HAP-1 (cell line): ENCODE results near the gene EDC4.

ENCODE experiments used
- DNase-seq, 2 experiments: peaks; one replicate each; pipeline ENCODE4 v3.0.0-alpha.2; 2016 to 2020; ENCODE audit warnings: low spot score in 2 of 2
- H3K27me3 ChIP-seq: fragments of 250-450 bp; sonication (Bioruptor Pico); 2 replicates; pipeline ENCODE4 v1.5.1; 2020; ENCODE audit warnings: low read depth, mild to moderate bottlenecking, moderate library complexity
- H3K36me3 ChIP-seq: fragments of 250-450 bp; sonication (Bioruptor Pico); replicated peaks from 2 replicates; pipeline ENCODE4 v1.5.1; 2020; ENCODE audit warnings: mild to moderate bottlenecking
- H3K4me1 ChIP-seq: fragments of 250-450 bp; sonication (Bioruptor Pico); 2 replicates; pipeline ENCODE4 v1.5.1; 2020; ENCODE audit warnings: mild to moderate bottlenecking
- H3K4me3 ChIP-seq: fragments of 250-450 bp; sonication (Bioruptor Pico); 2 replicates; pipeline ENCODE4 v1.5.1; 2020; ENCODE audit warnings: mild to moderate bottlenecking, moderate library complexity
- H3K9me3 ChIP-seq: fragments of 250-450 bp; sonication (Bioruptor Pico); 2 replicates; pipeline ENCODE4 v1.5.1; 2020; ENCODE audit warnings: mild to moderate bottlenecking, moderate library complexity
- in situ Hi-C: fragments of 300-500 bp; cut with MboI; formaldehyde crosslinking; loops from 3 replicates; pipeline ENCODE4 v1.14.3; 2020; ENCODE audit warnings: low sequenced_read_pairs, inconsistent platforms, mixed read lengths

The EDC4 gene

DNA sequence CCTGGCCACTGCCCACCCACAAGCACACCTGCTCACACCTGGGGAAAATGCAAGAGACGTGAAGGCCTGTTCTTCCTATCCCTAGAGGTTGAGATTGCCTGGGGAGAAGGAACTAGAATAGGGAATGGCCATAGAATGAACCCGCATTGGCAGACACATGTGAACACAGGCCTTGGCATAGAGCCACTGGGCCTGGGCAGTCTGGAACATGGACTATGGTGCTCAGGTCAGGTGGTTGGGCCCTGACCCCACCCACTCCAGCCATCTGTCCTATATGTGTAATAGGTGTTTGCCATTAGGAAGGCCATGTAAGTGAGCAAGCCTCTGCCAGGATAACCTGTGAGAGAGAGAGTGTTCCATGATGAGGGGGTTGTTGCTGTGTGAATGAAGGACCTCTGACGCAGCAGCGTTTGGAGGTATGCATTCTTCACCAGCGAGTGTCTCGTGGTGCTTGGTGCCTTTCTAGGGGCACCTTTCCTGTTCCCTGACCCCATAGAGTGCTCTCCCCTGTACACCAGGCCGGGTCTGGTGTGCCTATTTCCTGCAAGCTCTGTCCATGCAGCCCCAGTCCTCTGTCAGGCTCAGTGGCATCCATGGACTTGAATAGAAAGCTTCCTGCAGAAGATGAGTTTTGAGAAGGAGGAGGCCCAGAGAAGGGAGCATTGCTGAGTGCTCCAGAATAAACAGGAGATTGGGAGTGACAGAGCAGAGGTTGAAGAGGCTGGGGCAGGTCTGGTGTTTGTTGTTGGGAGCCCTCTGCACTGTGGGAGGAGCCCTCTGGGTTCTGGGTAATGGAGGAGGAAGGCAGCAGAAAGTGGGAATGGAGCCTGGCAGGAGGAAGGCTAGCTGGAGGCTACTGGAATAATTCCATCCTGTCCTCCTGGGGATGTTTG is 43.2 kb downstream of the EDC4 start:
- Histone ChIP-seq H3K36me3 (peaks cover 6% of the 10 kb centered on the region; the same call in 1 of the 2 replicates), H3K9me3 (no peaks in the 10 kb centered on the region), H3K4me1 (no peaks in the 10 kb centered on the region), H3K4me3 (no peak overlapping the region), H3K27me3 (no peaks in the 10 kb centered on the region)
- DNase-seq: no peak
- in situ Hi-C loops: no loop called here

DNA sequence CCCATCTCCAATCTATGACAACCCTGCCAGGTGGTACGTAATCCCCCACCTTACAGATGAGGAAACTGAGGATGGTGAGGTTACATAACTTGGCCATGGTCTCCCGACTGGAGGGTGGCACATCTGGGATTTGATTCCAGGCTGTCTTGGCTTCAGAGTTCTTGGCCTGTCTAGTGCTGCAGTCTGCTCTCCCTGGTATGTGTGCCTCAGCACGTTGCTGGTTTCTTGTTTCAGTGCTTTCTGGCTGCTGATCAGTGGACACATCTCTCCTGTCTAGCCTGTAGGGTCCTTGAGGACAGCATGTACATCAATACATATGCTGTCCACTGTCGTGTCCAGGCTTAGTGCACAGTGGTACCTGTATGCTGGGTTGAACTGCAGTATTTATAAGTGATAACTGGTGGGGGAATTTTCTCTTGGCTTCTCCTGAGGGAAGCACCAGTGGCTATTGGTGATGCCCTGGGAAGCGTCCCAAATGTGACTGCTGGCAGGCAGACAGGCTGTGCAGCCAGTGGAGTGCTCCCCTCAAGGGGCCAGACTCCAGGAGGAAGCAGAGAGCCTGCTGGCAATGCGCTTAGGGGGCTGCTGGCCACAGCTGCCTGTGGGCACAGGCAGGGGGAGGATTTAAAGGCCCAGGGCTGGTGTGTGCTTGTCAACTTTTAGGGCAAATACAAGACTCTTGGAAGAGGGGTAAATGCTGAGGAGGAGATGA is 44.4 kb downstream of the EDC4 start:
- Histone ChIP-seq H3K4me1 (no peaks in the 10 kb centered on the region), H3K27me3 (no peaks in the 10 kb centered on the region), H3K4me3 (no peak overlapping the region), H3K9me3 (no peaks in the 10 kb centered on the region), H3K36me3 (peaks cover 2% of the 10 kb centered on the region; the same call in 1 of the 2 replicates)
- in situ Hi-C loops: no loop called here
- DNase-seq: no peak

DNA sequence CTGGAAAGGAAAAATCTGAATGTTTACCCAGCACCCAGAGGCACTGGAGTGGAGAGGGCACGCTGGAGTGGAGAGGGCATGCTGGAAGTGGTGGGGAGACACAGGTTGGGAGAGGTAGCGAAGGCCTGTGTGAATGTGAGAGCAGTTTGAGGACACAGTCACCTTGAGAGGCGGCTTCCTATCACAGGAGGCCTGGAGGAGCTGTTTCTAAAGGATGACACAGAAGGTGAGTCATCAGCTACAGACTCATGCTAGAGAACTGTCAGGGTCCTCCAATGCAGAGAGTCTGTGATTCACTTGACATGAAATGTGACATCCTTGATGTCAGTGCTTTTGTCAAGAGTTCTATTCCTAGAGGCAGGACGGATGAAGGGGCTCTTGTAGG is 45.0 kb downstream of the EDC4 start:
- DNase-seq: no peak
- H3K9me3 ChIP-seq: no peaks in the 10 kb centered on the region
- no peaks in the 10 kb centered on the region for H3K27me3 ChIP-seq
- H3K4me1 ChIP-seq: no peaks in the 10 kb centered on the region
- in situ Hi-C loops: no loop called here
- peaks cover 2% of the 10 kb centered on the region; the same call in 1 of the 2 replicates for H3K36me3 ChIP-seq
- H3K4me3 ChIP-seq: no peak overlapping the region

DNA sequence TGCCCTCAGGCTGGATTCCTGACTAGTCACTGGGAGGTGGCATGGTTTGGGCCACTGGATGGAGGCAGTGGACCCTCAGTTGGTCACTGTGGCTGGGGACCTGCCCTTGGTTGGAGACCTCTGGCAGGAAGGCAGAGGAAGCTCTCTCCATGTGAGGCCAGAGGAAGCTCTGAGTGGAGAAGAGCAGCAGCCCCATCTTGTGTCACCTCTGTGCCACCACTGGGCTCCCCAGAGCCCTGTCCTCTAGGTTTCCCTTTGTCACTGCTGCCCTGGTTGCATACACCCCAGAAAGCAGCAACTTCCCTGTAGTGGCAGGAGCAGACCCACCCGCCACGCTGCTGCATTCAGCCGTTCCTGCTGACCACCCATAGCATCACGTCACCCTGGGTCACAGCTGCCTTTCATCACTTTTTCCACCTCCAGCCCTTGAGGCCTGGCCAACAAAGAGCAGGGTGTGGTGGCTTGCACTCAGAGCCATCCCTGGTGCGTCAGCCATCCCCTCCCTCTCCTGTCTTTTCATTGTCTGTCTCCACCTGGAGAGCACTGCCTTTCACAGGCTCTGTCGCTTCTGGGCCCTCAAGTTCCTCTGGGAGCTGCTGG is 46.9 kb downstream of the EDC4 start:
- no peaks in the 10 kb centered on the region for H3K9me3 ChIP-seq
- H3K4me3 ChIP-seq: no peak overlapping the region
- in situ Hi-C loops: no loop called here
- H3K36me3 ChIP-seq: peaks cover 10% of the 10 kb centered on the region
- no peaks in the 10 kb centered on the region for H3K27me3 ChIP-seq
- DNase-seq: no peak
- no peaks in the 10 kb centered on the region for H3K4me1 ChIP-seq

DNA sequence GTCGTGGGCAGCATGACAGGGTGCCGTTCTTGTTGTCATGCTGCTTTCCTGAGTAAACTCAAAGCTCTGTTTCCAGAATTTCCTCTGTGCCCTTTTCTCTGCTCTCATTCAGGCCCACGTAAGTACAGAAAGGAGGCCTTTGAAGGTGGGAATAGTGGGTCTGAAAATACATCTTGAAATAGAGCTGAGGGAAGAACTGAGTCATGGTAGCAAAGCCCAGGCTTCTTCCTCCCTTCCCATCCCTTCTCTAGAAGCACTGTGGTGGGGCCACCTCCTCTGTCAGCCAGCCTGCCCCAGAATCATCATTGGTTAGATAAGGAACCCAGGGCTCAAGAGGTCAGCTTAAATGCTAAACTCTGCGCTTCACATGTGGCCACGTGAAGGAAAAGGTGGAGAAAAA is 49.4 kb downstream of the EDC4 start:
- DNase-seq: no peak
- Histone ChIP-seq H3K36me3 (peaks cover 10% of the 10 kb centered on the region), H3K4me3 (no peak overlapping the region), H3K4me1 (no peaks in the 10 kb centered on the region), H3K9me3 (no peaks in the 10 kb centered on the region), H3K27me3 (no peaks in the 10 kb centered on the region)
- in situ Hi-C loops: no loop called here

DNA sequence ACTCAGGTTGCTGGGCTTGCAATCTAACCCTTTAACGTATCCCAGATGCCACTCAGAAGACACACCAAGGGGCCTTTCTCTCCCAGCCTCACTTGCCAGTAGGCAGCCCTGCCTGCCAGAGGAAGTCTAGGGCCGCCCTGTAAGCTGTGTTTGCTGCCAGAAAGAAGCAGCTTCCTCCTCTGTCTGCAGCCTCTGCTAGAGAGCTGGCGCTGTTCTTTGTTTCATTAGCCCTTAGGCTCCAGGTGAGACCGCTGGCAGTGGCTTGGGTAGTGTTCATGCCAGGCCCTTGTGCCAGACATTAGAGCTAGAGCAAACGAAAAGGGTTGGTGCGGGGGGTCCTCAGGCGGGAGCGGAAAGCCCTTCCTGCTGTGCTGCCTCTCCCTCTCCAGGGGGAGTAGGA is 49.9 kb downstream of the EDC4 start:
- Histone ChIP-seq H3K27me3 (no peaks in the 10 kb centered on the region), H3K4me1 (no peaks in the 10 kb centered on the region), H3K4me3 (no peak overlapping the region), H3K36me3 (peaks cover 13% of the 10 kb centered on the region), H3K9me3 (no peaks in the 10 kb centered on the region)
- in situ Hi-C loops: no loop called here
- no peak for DNase-seq

DNA sequence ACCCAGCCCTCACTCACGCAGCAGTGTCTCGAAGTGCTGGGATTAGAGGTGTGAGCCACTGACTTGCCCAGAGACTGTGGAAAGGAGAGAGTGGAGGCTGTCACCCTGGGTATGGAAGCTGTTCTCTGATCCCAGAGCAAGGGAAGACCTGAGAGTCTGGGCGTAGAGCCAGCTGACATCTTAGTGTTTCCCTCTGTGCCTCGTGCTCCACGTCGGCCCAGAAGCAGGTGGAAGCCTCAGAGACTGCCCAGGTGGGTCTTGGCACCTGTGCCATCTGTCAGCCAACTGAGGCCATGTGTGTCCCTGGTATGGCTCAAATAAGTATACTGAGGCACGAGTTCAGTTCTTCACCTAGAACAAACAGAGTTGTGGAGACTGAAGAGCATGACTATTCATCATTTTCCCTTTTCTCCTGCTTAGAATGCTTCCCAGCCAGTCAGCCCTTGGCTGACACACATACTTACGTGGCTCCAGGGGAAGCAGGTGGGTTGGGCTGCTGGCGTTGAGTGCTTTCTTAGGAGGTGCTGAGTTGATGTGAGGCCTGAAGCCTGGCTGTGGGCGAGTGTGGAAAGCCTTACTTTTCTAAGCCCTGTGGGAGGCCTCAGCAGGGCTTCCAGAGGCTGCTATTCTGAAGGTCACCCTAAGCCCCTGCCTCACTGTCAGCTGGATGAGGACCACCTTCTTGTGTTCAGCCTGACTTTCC is 50.7 kb downstream of the EDC4 start:
- Histone ChIP-seq H3K9me3 (no peaks in the 10 kb centered on the region), H3K36me3 (peaks cover 17% of the 10 kb centered on the region), H3K4me1 (no peaks in the 10 kb centered on the region), H3K4me3 (no peak overlapping the region), H3K27me3 (no peaks in the 10 kb centered on the region)
- in situ Hi-C loops: no loop called here
- DNase-seq: no peak

DNA sequence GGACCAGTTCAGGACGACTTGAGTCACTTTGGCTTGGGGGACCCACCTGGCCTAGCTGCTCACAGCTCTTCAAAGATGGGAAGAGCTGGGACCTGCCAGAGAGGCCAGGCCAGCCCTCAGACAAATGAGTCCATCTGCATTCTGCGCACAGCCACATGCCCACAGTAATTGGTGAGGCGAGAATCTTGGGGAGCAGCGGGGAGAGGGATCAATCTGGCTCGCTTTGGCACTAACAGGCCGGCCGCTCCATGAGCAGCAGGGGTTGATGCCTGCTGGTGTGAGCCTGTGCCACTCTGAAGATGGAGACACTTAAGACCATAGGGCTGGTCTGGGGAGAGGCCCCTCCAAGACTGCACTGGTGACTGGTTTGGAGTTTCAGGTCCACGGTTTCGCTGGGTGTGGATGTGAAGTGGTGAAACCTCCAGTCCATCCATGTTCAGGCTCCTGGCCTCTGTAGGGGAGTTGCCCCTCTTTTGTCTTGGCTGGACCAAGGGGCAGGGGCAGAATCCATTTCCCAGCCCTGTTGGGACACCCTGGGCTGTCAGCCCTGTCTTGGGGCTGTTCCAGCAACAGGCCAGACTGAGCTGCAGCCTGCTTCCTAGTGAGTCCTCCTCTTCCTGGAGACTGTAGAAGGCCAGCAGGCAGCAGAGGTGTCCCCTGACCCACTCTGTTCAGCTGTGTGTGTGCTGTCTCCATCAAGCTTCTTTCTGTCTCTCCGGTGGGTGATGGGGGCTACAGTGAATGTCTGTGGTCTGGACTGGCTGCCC is 51.5 kb downstream of the EDC4 start:
- Histone ChIP-seq H3K9me3 (no peaks in the 10 kb centered on the region), H3K27me3 (no peaks in the 10 kb centered on the region), H3K4me1 (no peaks in the 10 kb centered on the region), H3K36me3 (peaks cover 22% of the 10 kb centered on the region), H3K4me3 (no peak overlapping the region)
- in situ Hi-C loops: no loop called here
- no peak for DNase-seq

DNA sequence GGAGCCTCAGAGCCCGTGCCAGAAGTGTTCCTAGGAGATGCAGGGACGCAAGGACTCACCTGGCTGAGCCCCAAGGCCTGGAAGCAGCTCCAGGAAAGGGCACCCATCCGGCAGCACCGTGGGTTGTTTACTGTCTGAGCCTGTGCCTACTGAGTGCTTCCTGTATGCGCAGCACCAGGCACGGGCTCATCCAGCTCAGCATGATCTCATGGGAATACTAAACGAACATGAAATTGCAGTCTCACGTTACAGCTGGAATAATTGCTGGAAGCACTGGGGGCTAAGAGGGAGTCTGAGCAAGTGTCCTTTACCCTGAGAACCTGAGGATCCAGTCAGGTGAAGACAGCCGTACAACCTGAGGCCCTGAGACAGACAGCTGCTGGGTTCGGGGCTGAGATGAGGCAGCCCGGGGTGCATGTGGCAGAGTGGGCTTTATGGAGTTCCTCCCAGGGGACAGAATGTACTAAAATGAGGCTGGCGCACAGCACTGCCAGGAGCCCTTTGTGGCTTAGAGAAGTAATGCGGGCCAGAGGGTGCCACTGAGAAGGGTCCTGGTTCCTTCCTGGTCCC is 53.4 kb downstream of the EDC4 start:
- no peaks in the 10 kb centered on the region for H3K9me3 ChIP-seq
- H3K4me1 ChIP-seq: no peaks in the 10 kb centered on the region
- no peak overlapping the region for H3K4me3 ChIP-seq
- H3K36me3 ChIP-seq: peaks cover 25% of the 10 kb centered on the region
- in situ Hi-C loops: loop anchor here (5.0 kb wide), 1 partner anchor 259 kb away; the partner anchor contains the start of genes C16orf86 and ENKD1
- H3K27me3 ChIP-seq: no peaks in the 10 kb centered on the region
- no peak for DNase-seq

DNA sequence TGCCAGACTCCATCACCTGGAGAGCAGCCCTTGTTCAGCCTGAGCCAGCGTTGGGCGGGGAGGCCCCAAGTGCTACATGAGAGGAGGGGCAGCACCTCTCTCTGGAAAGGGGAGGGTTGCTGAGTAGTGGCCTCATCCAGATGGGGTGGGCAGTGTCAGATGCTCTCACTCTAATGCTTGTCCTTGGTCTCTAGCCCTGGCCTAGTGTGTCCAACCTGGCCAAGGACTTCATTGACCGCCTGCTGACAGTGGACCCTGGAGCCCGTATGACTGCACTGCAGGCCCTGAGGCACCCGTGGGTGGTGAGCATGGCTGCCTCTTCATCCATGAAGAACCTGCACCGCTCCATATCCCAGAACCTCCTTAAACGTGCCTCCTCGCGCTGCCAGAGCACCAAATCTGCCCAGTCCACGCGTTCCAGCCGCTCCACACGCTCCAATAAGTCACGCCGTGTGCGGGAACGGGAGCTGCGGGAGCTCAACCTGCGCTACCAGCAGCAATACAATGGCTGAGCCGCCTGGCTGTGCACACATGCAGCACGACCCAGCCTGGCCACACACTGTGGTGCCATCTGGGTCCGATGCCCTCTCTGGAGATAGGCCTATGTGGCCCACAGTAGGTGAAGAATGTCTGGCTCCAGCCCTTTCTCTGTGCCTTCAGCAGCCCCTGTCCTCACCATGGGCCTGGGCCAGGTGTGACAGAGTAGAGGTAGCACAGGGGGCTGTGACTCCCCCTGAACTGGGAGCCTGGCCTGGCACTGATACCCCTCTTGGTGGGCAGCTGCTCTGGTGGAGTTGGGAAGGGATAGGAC is 54.5 kb downstream of the EDC4 start:
- DNase-seq: no peak
- Histone ChIP-seq H3K9me3 (no peaks in the 10 kb centered on the region), H3K27me3 (no peaks in the 10 kb centered on the region), H3K36me3 (peaks cover 25% of the 10 kb centered on the region), H3K4me1 (no peaks in the 10 kb centered on the region), H3K4me3 (no peak overlapping the region)
- in situ Hi-C loops: loop anchor here (5.0 kb wide), 1 partner anchor 260 kb away; the partner anchor contains the start of genes C16orf86 and ENKD1

DNA sequence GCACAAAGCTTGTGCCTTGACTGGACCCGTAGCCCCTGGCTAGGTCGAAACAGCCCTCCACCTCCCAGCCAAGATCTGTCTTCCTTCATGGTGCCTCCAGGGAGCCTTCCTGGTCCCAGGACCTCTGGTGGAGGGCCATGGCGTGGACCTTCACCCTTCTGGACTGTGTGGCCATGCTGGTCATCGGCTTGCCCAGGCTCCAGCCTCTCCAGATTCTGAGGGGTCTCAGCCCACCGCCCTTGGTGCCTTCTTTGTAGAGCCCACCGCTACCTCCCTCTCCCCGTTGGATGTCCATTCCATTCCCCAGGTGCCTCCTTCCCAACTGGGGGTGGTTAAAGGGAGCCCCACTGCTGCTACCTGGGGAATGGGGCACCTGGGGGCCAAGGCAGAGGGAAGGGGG is 55.3 kb downstream of the EDC4 start:
- Histone ChIP-seq H3K36me3 (peaks cover 26% of the 10 kb centered on the region), H3K4me1 (no peaks in the 10 kb centered on the region), H3K4me3 (no peak overlapping the region), H3K27me3 (no peaks in the 10 kb centered on the region), H3K9me3 (no peaks in the 10 kb centered on the region)
- no peak for DNase-seq
- in situ Hi-C loops: loop anchor here (5.0 kb wide), 1 partner anchor 261 kb away; the partner anchor contains the start of genes C16orf86 and ENKD1
